ENCODE data around the gene ISM1.

ISM1 gene

GRCh38 chr20:13251904-13252297 is 30.8 kb downstream of the ISM1 start:
- TF ChIP-seq CTCF (IDR thresholded peaks at IDR 0.05; ENCODE audit: insufficient read depth, low read depth, low read length, missing control alignments) = no peak
- DNase-seq (ENCODE audit: low read depth) = no peak

GRCh38 chr20:13255356-13255755 is 34.3 kb downstream of the ISM1 start:
- DNase-seq (ENCODE audit: low read depth) = no peak
- no peak for TF ChIP-seq CTCF (IDR thresholded peaks at IDR 0.05; ENCODE audit: insufficient read depth, low read depth, low read length, missing control alignments)
- H3K4me3 ChIP-seq (ENCODE audit: low read length) = no peak overlapping the region

More at GRCh38 chr20:13251904-13252297, 30.8 kb downstream of the ISM1 start:
- H3K4me3 ChIP-seq (ENCODE audit: low read length) = no peak overlapping the region

- no peak for DNase-seq (ENCODE audit: low read depth)
- TF ChIP-seq CTCF (IDR thresholded peaks at IDR 0.05; ENCODE audit: insufficient read depth, low read depth, low read length, missing control alignments) = no peak
- H3K4me3 ChIP-seq (ENCODE audit: low read length) = no peak overlapping the region
Measured at GRCh38 chr20:13256606-13257005, 35.5 kb downstream of the ISM1 start.

- no peak overlapping the region for H3K4me3 ChIP-seq (ENCODE audit: low read length)
- no peak for TF ChIP-seq CTCF (IDR thresholded peaks at IDR 0.05; ENCODE audit: insufficient read depth, low read depth, low read length, missing control alignments)
- no peak for DNase-seq (ENCODE audit: low read depth)
Measured at GRCh38 chr20:13259921-13260320, 38.8 kb downstream of the ISM1 start.

GRCh38 chr20:13260650-13261279 is 39.7 kb downstream of the ISM1 start:
- DNase-seq (ENCODE audit: low read depth) = no peak
- no peak for TF ChIP-seq CTCF (IDR thresholded peaks at IDR 0.05; ENCODE audit: insufficient read depth, low read depth, low read length, missing control alignments)
- H3K4me3 ChIP-seq (ENCODE audit: low read length) = no peak overlapping the region

- TF ChIP-seq CTCF (IDR thresholded peaks at IDR 0.05; ENCODE audit: insufficient read depth, low read depth, low read length, missing control alignments) = peak; percentile 69
- H3K4me3 ChIP-seq (ENCODE audit: low read length) = no peak overlapping the region
- peak; percentile 58 for DNase-seq (ENCODE audit: low read depth)
Measured at GRCh38 chr20:13261460-13262301, 40.6 kb downstream of the ISM1 start.

Data from epithelial cell of esophagus (primary cell).